ENCODE results near the gene PNMA1.

PNMA1 gene

GRCh38 chr14:73752297-73752992 lies 38.3 kb upstream of the PNMA1 start:
- CTCF ChIA-PET = interaction anchor here (0.6 kb wide), 1 partner anchor 15 kb away, joined by 3 read pairs; no protein-coding TSS in a partner anchor
- no peak for DNase-seq (ENCODE audit: extremely low spot score)
- TF ChIP-seq SP1 (IDR thresholded peaks at IDR 0.05) (no peak), BHLHE40 (IDR thresholded peaks at IDR 0.05; ENCODE audit: borderline replicate concordance) (no peak), SUZ12 (IDR thresholded peaks at IDR 0.05) (no peak), CTBP1 (IDR thresholded peaks at IDR 0.05; ENCODE audit: borderline replicate concordance) (no peak), FOXK2 (IDR thresholded peaks at IDR 0.05) (no peak)
- POLR2A ChIA-PET = no interaction called here

- TF ChIP-seq ARNT (IDR thresholded peaks at IDR 0.05) (no peak), FOXM1 (IDR thresholded peaks at IDR 0.05; ENCODE audit: borderline replicate concordance) (no peak), SP1 (IDR thresholded peaks at IDR 0.05) (no peak), TARDBP (IDR thresholded peaks at IDR 0.05) (no peak), SUZ12 (IDR thresholded peaks at IDR 0.05) (no peak), CTBP1 (IDR thresholded peaks at IDR 0.05; ENCODE audit: borderline replicate concordance) (no peak), FOXK2 (IDR thresholded peaks at IDR 0.05) (no peak), LEF1 (IDR thresholded peaks at IDR 0.05; ENCODE audit: borderline replicate concordance) (no peak), L3MBTL2 (conservative IDR thresholded peaks at IDR 0.05) (no peak), BHLHE40 (IDR thresholded peaks at IDR 0.05; ENCODE audit: borderline replicate concordance) (no peak), FOXA1 (IDR thresholded peaks at IDR 0.05) (no peak), ZNF384 (IDR thresholded peaks at IDR 0.05) (no peak), NFRKB (IDR thresholded peaks at IDR 0.05) (no peak), HDGF (IDR thresholded peaks at IDR 0.05; ENCODE audit: borderline replicate concordance) (no peak), ELF4 (IDR thresholded peaks at IDR 0.05) (no peak), PKNOX1 (IDR thresholded peaks at IDR 0.05) (no peak)
- CTCF ChIA-PET = interaction anchor here (2.3 kb wide), 1 partner anchor 8 kb away, joined by 15 read pairs; a partner anchor contains a TSS
- no peak for DNase-seq (ENCODE audit: extremely low spot score)
- POLR2A ChIA-PET = no interaction called here
Observed at GRCh38 chr14:73751157-73751691, 37.0 kb upstream of the PNMA1 start.

GRCh38 chr14:73750531-73750901 lies 36.3 kb upstream of the PNMA1 start:
- TF ChIP-seq FOXM1 (IDR thresholded peaks at IDR 0.05; ENCODE audit: borderline replicate concordance) (no peak), CTBP1 (IDR thresholded peaks at IDR 0.05; ENCODE audit: borderline replicate concordance) (no peak), FOXK2 (IDR thresholded peaks at IDR 0.05) (no peak), ELF4 (IDR thresholded peaks at IDR 0.05) (no peak), L3MBTL2 (conservative IDR thresholded peaks at IDR 0.05) (no peak)
- CTCF ChIA-PET = interaction anchor here (1.3 to 2.3 kb wide), 2 partner anchors 8 to 21 kb away, joined by 6 to 15 read pairs; a partner anchor contains a TSS
- POLR2A ChIA-PET = interaction anchor here (1.6 to 2.2 kb wide), 2 partner anchors 8 to 102 kb away, joined by 7 to 14 read pairs; partner anchors contain the start of gene PTGR2
- DNase-seq (ENCODE audit: extremely low spot score) = no peak

- CTCF ChIA-PET = interaction anchor here (1.3 to 2.3 kb wide), 2 partner anchors 9 to 21 kb away, joined by 6 to 15 read pairs; a partner anchor contains a TSS
- TF ChIP-seq TARDBP (IDR thresholded peaks at IDR 0.05) (no peak), ARNT (IDR thresholded peaks at IDR 0.05) (no peak), PKNOX1 (IDR thresholded peaks at IDR 0.05) (no peak), HDGF (IDR thresholded peaks at IDR 0.05; ENCODE audit: borderline replicate concordance) (no peak), CTBP1 (IDR thresholded peaks at IDR 0.05; ENCODE audit: borderline replicate concordance) (no peak), SUZ12 (IDR thresholded peaks at IDR 0.05) (no peak), FOXK2 (IDR thresholded peaks at IDR 0.05) (no peak), ELF4 (IDR thresholded peaks at IDR 0.05) (no peak), ZNF384 (IDR thresholded peaks at IDR 0.05) (no peak), SP1 (IDR thresholded peaks at IDR 0.05) (no peak), BHLHE40 (IDR thresholded peaks at IDR 0.05; ENCODE audit: borderline replicate concordance) (no peak), LEF1 (IDR thresholded peaks at IDR 0.05; ENCODE audit: borderline replicate concordance) (no peak), FOXM1 (IDR thresholded peaks at IDR 0.05; ENCODE audit: borderline replicate concordance) (no peak), FOXA1 (IDR thresholded peaks at IDR 0.05) (no peak), L3MBTL2 (conservative IDR thresholded peaks at IDR 0.05) (no peak), NFRKB (IDR thresholded peaks at IDR 0.05) (no peak)
- no peak for DNase-seq (ENCODE audit: extremely low spot score)
- POLR2A ChIA-PET = interaction anchor here (1.5 to 2.2 kb wide), 3 partner anchors 9 to 102 kb away, joined by 6 to 14 read pairs (median 7); partner anchors contain the start of gene PTGR2
Observed at GRCh38 chr14:73749706-73750530, 35.7 kb upstream of the PNMA1 start.

- CTCF ChIA-PET = interaction anchor here (0.6 to 2.3 kb wide), 2 partner anchors 10 to 17 kb away, joined by 3 to 15 read pairs; a partner anchor contains a TSS
- no peak for TF ChIP-seq ZNF384 (IDR thresholded peaks at IDR 0.05)
- no peak for TF ChIP-seq PKNOX1 (IDR thresholded peaks at IDR 0.05)
- TF ChIP-seq TARDBP (IDR thresholded peaks at IDR 0.05) = no peak
- TF ChIP-seq SP1 (IDR thresholded peaks at IDR 0.05) = no peak
- TF ChIP-seq L3MBTL2 (conservative IDR thresholded peaks at IDR 0.05) = no peak
- no peak for TF ChIP-seq FOXA1 (IDR thresholded peaks at IDR 0.05)
- TF ChIP-seq NFRKB (IDR thresholded peaks at IDR 0.05) = no peak
- no peak for TF ChIP-seq FOXK2 (IDR thresholded peaks at IDR 0.05)
- no peak for TF ChIP-seq ARNT (IDR thresholded peaks at IDR 0.05)
- no peak for TF ChIP-seq CTBP1 (IDR thresholded peaks at IDR 0.05; ENCODE audit: borderline replicate concordance)
- TF ChIP-seq FOXM1 (IDR thresholded peaks at IDR 0.05; ENCODE audit: borderline replicate concordance) = no peak
- no peak for TF ChIP-seq SUZ12 (IDR thresholded peaks at IDR 0.05)
- TF ChIP-seq ELF4 (IDR thresholded peaks at IDR 0.05) = no peak
- TF ChIP-seq HDGF (IDR thresholded peaks at IDR 0.05; ENCODE audit: borderline replicate concordance) = no peak
- POLR2A ChIA-PET = interaction anchor here (1.5 to 2.2 kb wide), 3 partner anchors 10 to 103 kb away, joined by 6 to 14 read pairs (median 7); partner anchors contain the start of gene PTGR2
- DNase-seq (ENCODE audit: extremely low spot score) = no peak
Observed at GRCh38 chr14:73748858-73749357, 34.7 kb upstream of the PNMA1 start.

Data from HEK293T (cell line).